ENCODE results near the gene ATP8B1.
"Not testable (repeated sequence)": the region's sequence is repeated elsewhere in the genome, so short reads cannot be mapped to it uniquely, and the experiment has no call there.

The ATP8B1 gene

GRCh38 chr18:57833441-57834101 is 30.5 kb upstream of the ATP8B1 start:
- DNase-seq (ENCODE audit: extremely low read depth, low read depth) = no peak
- no peak for TF ChIP-seq CTCF (IDR thresholded peaks at IDR 0.05; ENCODE audit: low read depth, low read length, missing control alignments)
- H3K4me3 ChIP-seq (replicated peaks; ENCODE audit: low read depth, low read length) = no peak overlapping the region

- no peak for TF ChIP-seq CTCF (IDR thresholded peaks at IDR 0.05; ENCODE audit: low read depth, low read length, missing control alignments)
- no peak overlapping the region for H3K4me3 ChIP-seq (replicated peaks; ENCODE audit: low read depth, low read length)
Observed at GRCh38 chr18:57832730-57833129, 29.6 kb upstream of the ATP8B1 start.

GRCh38 chr18:57831597-57832377 is 28.7 kb upstream of the ATP8B1 start:
- no peak for DNase-seq (ENCODE audit: extremely low read depth, low read depth)
- TF ChIP-seq CTCF (IDR thresholded peaks at IDR 0.05; ENCODE audit: low read depth, low read length, missing control alignments) = no peak
- no peak overlapping the region for H3K4me3 ChIP-seq (replicated peaks; ENCODE audit: low read depth, low read length)

More at GRCh38 chr18:57832730-57833129, 29.6 kb upstream of the ATP8B1 start:
- no peak for DNase-seq (ENCODE audit: extremely low read depth, low read depth)

- no peak overlapping the region for H3K4me3 ChIP-seq (replicated peaks; ENCODE audit: low read depth, low read length)
- DNase-seq (ENCODE audit: extremely low read depth, low read depth) = no peak
- no peak for TF ChIP-seq CTCF (IDR thresholded peaks at IDR 0.05; ENCODE audit: low read depth, low read length, missing control alignments)
Observed at GRCh38 chr18:57827646-57828045, 24.5 kb upstream of the ATP8B1 start.

GRCh38 chr18:57826252-57826651 is 23.1 kb upstream of the ATP8B1 start:
- DNase-seq (ENCODE audit: extremely low read depth, low read depth) = no peak
- TF ChIP-seq CTCF (IDR thresholded peaks at IDR 0.05; ENCODE audit: low read depth, low read length, missing control alignments) = no peak
- no peak overlapping the region for H3K4me3 ChIP-seq (replicated peaks; ENCODE audit: low read depth, low read length)

- DNase-seq (ENCODE audit: extremely low read depth, low read depth); H3K4me3 ChIP-seq (replicated peaks; ENCODE audit: low read depth, low read length): not testable (repeated sequence)
Observed at GRCh38 chr18:57820583-57820982, 17.5 kb upstream of the ATP8B1 start.

- peak; percentile 82 for DNase-seq (ENCODE audit: extremely low read depth, low read depth)
- no peak overlapping the region for H3K4me3 ChIP-seq (replicated peaks; ENCODE audit: low read depth, low read length)
- no peak for TF ChIP-seq CTCF (IDR thresholded peaks at IDR 0.05; ENCODE audit: low read depth, low read length, missing control alignments)
Observed at GRCh38 chr18:57819671-57820460, 16.8 kb upstream of the ATP8B1 start.
